ENCODE measurements around the gene SMIM26. TPM values are rescaled to one million over a fixed set of nuclear protein-coding genes. Genes with fewer than 3 reads are reported as not detected.
"Not testable (repeated sequence)": the region's sequence is repeated elsewhere in the genome, so short reads cannot be mapped to it uniquely, and the experiment has no call there.

SMIM26 gene
- total RNA-seq = 57.7 TPM

GRCh38 chr20:18566892-18567738 is at the start of gene SMIM26:
Gene SMIM26, plus strand, starts transcription at chr20:18567432. Its CDS starts 47 bp downstream, at chr20:18567479.
- ATAC-seq = peak; percentile 99

GRCh38 chr20:18522066-18522465 is 45.2 kb upstream of the SMIM26 start:
- not testable (repeated sequence) for ATAC-seq

GRCh38 chr20:18523066-18523465 is 44.2 kb upstream of the SMIM26 start:
- ATAC-seq = no peak

GRCh38 chr20:18524646-18525045 is 42.6 kb upstream of the SMIM26 start:
- peak; percentile 39 for ATAC-seq

- not testable (repeated sequence) for ATAC-seq
Measured at GRCh38 chr20:18526761-18527160, 40.5 kb upstream of the SMIM26 start.

GRCh38 chr20:18527339-18527738 is 39.9 kb upstream of the SMIM26 start:
- ATAC-seq = no peak

- no peak for ATAC-seq
Measured at GRCh38 chr20:18527836-18528235, 39.4 kb upstream of the SMIM26 start.

GRCh38 chr20:18529041-18529440 is 38.2 kb upstream of the SMIM26 start:
- no peak for ATAC-seq

GRCh38 chr20:18532626-18533025 is 34.6 kb upstream of the SMIM26 start:
- no peak for ATAC-seq

- no peak for ATAC-seq
Measured at GRCh38 chr20:18533491-18533890, 33.7 kb upstream of the SMIM26 start.

- ATAC-seq = no peak
Measured at GRCh38 chr20:18533978-18534644, 33.1 kb upstream of the SMIM26 start.

- peak; percentile 42 for ATAC-seq
Measured at GRCh38 chr20:18537651-18538050, 29.6 kb upstream of the SMIM26 start.

GRCh38 chr20:18541741-18542140 is 25.5 kb upstream of the SMIM26 start:
- peak; percentile 59 for ATAC-seq

- ATAC-seq = no peak
Measured at GRCh38 chr20:18543216-18543615, 24.0 kb upstream of the SMIM26 start.

- ATAC-seq = no peak
Measured at GRCh38 chr20:18543932-18544331, 23.3 kb upstream of the SMIM26 start.

- ATAC-seq = no peak
Measured at GRCh38 chr20:18545566-18545965, 21.7 kb upstream of the SMIM26 start.

- ATAC-seq = no peak
Measured at GRCh38 chr20:18548465-18548864, 18.8 kb upstream of the SMIM26 start.

GRCh38 chr20:18553746-18554145 is 13.5 kb upstream of the SMIM26 start:
- ATAC-seq = no peak

GRCh38 chr20:18567739-18568091 is 483 bp downstream of the SMIM26 start:
- ATAC-seq = no peak

GRCh38 chr20:18571009-18571408 is 3.8 kb downstream of the SMIM26 start:
- no peak for ATAC-seq

- ATAC-seq = no peak
Measured at GRCh38 chr20:18571578-18571977, 4.3 kb downstream of the SMIM26 start.

- ATAC-seq = no peak
Measured at GRCh38 chr20:18577942-18578341, 10.7 kb downstream of the SMIM26 start.

- ATAC-seq = no peak
Measured at GRCh38 chr20:18578581-18578980, 11.3 kb downstream of the SMIM26 start.

GRCh38 chr20:18580012-18580411 is 12.8 kb downstream of the SMIM26 start:
- ATAC-seq = no peak

Measured in esophagus mucosa (tissue), 1 donor.